Measurements from ENCODE around the gene PRIMPOL.
A peak's percentile ranks its signal among the peaks of the same experiment; 100 is the strongest.
"Not testable (repeated sequence)": the region's sequence is repeated elsewhere in the genome, so short reads cannot be mapped to it uniquely, and the experiment has no call there.

PRIMPOL gene

DNA sequence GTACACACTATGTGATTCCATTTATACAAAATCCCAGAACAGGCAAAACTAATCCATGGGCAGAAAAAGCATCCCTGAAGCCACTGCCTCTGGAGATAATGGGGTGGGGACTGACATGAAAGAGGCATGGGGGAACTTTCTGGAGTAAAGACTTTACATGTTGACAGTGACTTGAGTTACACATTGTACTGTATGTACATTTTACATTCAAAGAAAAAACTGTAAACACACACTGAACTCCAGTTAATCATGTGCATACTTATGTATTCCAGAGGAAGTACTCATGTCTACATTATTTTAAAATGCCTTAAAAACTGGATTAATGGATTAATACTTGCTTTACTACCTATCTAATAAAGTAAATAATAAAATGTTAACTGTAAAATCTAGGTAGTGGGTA lies 62.8 kb downstream of the PRIMPOL start:
- no peak for DNase-seq (ENCODE audit: low read depth in 3 of 3)

DNA sequence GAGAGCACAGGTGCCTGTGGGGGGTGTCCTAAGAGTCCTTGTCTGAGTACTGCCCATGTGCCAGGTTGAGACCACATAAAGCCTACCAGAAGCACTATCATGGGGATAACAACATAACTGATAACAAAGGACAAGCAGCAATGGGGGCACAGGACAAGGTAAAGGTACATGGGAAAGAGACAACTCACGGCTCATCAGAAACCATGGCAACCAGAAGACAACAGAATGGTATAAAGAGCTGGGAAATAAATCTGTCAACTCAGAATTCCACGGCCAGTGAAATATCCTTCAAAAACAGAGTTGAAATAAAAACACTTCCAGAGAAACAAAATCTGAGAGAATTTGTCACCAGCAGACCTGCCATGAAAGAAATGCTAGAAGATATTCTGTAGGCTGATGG lies 64.3 kb downstream of the PRIMPOL start:
- no peak for DNase-seq (ENCODE audit: low read depth in 3 of 3)

DNA sequence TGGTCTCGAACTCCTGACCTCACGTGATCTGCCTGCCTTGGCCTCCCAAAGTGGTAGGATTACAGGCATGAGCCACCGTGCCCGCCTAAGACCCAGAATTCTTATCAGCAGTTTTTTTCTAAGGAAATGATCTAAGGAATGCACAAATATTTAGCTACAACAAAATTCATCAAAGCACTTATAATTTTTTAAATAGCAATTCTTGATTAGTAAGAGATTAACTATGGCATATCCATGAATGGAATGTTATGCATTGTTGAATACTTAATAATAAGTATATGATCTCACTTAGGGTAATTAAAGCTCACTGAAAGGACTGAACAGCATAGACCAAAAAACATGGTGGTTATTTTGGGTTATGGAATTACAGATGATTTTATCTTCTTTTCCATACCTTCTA lies 66.0 kb downstream of the PRIMPOL start:
- DNase-seq (ENCODE audit: low read depth in 3 of 3), result no peak

DNA sequence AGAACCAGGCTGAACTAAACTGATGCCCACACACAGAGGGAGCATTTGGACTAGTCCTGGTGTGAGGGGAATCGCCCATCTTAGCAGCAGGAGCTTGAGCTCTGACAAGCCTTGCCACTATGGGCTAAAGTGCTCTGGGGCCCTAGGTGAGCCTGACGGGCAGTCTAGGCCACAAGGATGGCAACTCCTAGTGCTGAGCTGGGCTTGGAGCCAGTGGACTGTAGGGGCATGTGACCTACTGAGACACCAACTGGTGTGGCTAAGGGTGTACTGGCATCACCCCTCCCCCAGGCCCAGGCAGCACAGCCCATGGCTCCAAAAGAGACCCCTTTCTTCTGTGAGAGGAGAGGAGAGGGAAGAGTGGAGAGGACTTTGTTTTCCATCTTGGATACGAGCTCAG lies 69.9 kb downstream of the PRIMPOL start:
- DNase-seq (ENCODE audit: low read depth in 3 of 3), result no peak

DNA sequence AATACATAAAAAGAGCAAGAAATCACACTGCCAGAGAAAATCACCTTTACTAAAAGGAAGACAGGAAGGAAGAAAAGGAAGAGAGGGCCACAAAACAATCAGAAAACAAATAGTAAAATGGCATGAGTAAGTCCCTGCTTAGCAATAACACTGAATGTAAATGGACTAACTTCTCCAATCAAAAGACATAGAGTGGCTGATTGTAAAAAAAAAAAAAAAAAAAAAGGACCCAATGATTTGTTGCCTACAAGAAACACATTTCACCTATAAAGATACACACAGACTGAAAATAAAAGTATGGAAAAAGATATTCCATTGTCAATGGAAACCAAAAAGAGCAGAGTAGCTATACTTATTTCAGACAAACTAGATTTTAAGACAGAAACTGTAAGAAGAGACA lies 71.7 kb downstream of the PRIMPOL start:
- no peak for DNase-seq (ENCODE audit: low read depth in 3 of 3)

DNA sequence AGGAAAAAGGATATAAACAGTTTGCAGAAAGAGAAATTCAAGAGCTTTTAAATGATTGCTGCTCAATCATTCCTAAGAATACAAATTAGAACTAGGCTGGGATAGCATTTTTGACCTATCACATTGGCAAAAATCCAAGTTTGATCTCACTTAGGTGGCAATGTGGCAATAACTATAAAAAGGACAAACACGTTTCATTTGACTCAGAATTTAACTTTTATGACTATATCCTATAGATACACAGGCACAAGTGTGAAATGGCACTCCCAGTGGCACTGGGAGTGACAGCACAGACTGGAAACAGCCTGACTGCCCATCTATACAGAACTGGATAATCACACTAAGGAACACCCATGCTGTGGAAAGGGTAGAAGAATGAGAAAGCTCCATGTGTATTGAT lies 73.3 kb downstream of the PRIMPOL start:
- DNase-seq (ENCODE audit: low read depth in 3 of 3), result no peak

DNA sequence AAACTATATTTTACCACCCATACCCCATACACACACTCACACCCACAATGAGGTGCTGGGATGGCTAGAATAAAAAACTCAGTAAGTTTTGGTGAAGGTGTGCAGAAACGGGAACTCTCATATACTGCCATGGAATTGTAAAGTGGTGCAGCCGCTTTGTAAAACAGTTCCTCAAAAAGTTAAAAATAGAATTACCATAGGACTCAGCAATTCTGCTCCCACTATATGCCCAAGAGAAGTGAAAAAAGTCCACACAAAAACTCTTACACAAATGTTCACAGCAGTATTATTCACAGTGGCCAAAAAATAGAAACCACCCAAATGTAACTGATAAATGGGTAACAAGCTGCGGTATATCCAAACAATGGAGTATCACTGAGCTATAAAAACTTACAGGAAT lies 77.9 kb downstream of the PRIMPOL start:
- no peak for DNase-seq (ENCODE audit: low read depth in 3 of 3)

DNA sequence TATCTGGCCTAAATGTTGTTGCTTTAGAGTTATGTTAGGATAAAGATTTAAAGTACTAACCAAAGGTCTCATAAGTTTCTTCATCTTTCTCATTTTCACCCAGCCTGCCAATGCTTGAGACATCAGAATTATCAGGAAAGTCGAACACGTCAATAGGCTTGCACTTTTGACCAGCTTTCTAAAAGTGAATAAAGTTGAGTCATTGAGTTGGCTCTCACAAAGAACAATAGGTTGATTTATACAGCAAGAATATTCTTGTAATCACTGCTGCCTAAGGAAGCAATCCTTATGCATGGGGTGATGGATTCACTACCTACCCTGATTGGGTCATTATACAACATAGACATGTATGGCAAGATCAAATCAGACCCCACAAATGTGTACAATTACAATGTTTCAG lies 79.3 kb downstream of the PRIMPOL start:
- no peak for DNase-seq (ENCODE audit: low read depth in 3 of 3)

DNA sequence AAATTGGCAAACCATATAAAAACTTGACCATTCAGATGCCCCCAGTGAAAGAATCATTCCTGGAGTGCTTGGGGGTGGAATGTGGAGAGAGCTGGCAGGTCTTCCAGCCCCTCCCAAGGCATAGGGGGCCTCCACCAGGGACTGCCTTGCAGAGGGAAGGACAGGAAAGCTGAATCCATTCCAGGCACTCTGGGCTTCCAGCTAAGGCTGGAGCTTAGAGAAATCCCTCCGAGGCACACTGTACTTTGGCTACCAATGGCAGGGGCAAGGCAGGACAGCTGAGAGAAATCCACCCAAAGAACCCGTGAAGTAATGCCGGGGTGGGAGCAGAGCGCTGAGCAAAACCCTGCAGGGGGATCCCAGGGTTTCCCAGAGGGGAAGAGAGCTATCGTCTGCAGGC lies 80.4 kb downstream of the PRIMPOL start:
- DNase-seq (ENCODE audit: low read depth in 3 of 3), result no peak

DNA sequence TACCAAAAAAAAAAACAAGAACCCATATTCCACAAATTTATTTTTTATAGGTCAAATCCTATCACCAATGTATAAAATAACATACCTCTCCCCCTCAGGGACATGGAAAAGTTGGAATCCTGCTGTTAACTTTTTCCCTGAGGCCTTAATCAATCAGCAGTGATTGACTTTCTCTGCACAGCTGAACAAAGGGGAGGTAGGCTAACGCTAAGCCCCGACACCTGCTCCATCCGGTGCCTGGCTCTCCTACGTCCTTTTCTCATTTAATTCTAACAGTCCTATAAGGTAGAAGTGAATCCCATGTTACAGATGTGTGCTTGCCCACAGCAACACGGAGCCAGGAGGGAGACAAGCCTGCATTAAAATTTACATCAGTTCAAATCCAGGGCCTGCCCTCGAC lies 81.5 kb downstream of the PRIMPOL start:
- no peak for DNase-seq (ENCODE audit: low read depth in 3 of 3)

DNA sequence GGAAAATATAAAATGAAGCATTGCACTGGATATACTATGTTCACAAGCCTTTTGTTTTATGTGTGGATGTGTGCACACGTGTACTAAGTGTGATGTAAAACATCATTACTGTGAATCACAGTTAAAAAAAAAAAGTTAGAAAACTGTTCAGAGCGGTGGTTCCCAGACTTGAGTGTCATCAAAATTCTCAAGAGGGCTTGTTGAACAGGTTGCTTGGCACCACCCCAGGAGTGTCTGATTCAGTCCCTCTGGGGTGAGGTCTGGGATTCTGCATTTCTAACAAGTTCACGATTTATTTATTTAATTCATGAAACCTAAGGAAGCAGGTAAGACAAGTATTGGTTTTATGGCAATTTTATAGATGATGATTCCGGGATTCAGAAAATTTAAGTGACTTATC lies 82.6 kb downstream of the PRIMPOL start:
- no peak for DNase-seq (ENCODE audit: low read depth in 3 of 3)

DNA sequence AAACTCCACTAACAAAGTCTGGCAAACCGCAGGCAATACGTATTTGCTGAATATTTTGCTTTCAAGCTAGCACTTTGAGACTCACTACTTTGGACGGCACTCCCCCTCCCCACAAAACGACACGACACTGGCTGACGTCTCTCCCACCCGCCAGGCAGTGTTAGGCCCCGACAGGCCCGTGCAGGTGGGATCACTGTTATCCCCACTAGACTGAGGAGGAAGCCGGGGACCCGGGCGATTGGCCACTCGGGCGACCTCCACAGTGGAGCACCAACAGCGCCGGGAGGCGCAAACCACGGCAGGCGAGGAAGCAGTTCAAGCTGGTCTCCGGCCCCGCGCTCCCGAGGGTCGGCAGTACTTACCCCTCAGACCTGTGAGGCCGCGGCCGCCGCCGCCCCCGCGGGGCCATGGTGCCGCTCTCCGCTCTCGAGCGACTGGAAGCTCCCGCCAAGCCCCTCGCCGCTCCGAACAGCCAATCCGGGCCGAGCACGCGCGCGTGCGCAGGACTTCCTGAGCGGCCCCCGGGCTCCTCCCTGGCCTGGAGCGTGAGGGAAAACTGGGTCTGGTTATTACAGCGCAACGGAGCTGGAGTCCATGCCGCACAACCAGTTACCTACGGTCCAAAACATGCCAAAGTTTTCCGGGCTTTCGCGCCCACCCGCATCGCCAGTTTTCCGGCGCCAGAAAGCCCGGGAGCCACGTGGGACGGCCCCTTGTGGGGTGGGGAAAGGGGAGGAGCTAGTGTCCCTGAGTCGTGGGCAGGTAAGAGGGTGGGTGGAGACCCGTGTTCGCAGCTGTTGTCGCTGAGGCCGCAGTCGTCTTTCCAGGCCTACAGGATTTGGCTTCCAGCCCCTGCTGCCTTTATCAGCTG lies 84.4 kb downstream of the PRIMPOL start, which contains the start of gene CENPU:
Gene CENPU, minus strand, starts transcription at position 443 of the 871 bp plus-strand sequence. Its CDS starts 34 bp downstream, at position 409.
- peak; percentile 89 to 93 (median 91) for DNase-seq (ENCODE audit: low read depth in 3 of 3)

DNA sequence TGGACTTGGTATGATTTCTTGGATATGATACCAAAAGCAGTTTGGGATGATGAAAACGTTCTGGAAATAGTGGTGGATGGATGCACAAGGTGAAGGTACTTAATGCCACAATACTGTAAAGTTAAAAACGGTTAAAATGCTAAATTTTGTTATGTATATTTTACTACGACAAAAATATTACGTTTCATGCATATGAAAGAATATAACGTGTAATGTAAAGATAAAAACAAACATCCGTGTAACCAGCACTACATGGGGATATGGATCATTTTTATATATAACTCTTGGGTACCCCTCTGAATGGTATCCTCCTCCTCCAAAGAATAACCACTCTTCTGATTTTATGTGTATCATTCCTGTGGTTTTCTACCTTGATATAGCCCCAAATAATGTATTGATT lies 85.2 kb downstream of the PRIMPOL start:
- no peak for DNase-seq (ENCODE audit: low read depth in 3 of 3)

DNA sequence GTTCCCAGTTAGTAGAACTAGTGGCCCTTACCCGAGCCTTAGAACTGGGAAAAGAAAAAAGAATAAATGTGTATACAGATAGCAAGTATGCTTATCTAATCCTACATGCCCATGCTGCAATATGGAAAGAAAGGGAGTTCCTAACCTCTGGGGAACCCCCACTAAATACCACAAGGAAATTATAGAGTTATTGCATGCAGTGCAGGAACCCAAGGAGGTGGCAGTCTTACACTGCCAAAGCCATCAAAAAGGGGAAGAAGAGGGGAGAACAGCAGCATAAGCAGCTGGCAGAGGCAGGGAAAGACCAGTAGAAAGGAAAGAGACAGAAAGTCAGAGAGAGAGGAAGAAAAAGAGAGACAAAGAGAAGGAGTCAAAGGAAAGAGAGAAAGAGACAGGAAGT lies 90.0 kb downstream of the PRIMPOL start:
- DNase-seq (ENCODE audit: low read depth in 3 of 3), result not testable (repeated sequence)

DNA sequence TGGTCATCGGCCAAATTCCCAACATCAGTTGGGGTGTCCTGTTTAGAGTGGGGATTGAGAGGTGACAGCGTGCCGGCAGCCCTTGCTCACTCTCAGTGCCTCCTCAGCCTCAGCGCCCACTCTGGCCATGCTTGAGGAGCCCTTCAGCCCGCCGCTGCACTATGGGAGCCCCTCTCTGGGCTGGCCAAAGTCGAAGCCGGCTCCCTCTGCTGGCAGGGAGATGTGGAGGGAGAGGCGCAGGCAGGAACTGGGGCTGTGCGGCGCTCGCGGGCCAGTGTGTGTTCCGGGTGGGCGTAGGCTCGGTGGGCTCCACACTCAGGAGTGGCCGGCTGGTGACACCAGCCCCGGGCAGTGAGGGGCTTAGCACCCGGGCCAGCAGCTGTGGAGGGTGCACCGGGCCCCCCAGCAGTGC lies 91.4 kb downstream of the PRIMPOL start:
- no peak for DNase-seq (ENCODE audit: low read depth in 3 of 3)

DNA sequence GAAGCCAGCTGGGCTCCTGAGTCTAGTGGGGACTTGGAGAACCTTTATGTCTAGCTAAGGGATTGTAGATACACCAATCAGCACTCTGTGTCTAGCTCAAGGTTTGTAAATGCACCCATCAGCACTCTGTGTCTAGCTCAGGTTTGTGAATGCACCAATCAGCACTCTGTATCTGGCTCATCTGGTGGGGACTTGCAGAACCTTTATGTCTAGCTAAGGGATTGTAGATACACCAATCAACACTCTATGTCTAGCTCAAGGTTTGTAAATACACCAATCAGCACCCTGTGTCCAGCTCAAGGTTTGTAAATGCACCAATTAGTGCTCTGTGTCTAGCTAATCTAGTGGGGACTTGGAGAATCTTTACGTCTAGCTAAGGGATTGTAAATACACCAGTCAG lies 92.1 kb downstream of the PRIMPOL start:
- DNase-seq (ENCODE audit: low read depth in 3 of 3), result not testable (repeated sequence)

DNA sequence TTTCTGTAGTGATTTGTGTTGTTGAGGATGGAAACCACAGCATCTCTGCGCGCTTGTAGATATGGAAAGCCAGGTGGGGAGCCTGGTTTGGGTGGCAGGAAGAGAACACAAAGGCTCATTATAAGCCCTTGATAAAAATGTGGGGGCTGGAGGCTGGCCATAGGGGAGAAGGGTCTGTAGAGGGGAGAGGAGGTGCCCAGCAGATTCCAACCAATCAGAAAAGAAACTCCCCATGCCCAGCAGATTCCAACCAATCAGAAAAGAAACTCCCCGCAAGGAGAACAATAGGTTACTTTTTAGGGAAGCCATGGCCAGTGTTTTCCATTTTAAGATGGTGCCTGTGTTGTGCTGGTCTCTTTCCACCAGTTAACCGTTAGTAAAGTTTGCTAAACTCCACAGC lies 94.1 kb downstream of the PRIMPOL start:
- DNase-seq (ENCODE audit: low read depth in 3 of 3), result no peak

DNA sequence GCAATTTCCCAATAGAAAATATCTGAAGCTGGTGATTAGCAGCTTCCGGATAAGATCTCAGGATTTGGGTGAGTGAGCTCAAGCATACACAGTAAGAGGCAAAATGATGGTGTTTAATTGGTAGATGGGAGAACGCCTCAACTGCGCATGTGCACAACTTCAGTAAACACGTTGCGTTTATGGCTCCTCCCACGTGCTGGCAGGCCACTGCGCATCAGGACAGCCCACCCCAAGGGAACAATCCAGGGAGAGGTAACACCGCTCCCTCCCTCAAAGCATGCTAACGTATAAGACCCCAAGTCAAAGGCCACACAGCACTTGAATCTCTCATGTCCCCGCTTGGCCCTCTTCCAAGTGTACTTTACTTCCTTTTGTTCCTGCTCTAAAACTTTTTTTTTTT lies 94.7 kb downstream of the PRIMPOL start:
- no peak for DNase-seq (ENCODE audit: low read depth in 3 of 3)

All from stimulated activated CD4-positive, alpha-beta T cell treated with anti-CD3 and anti-CD28 coated beads, TNF-alpha, amount 100 ng/mL, for 4 hours (primary cell).